IMR-90 (cell line): ENCODE data around the gene GSDMA. TPM values are rescaled to one million over a fixed set of nuclear protein-coding genes. Genes with fewer than 3 reads are reported as not detected.

Source experiments
- ATAC-seq: fragments of 200-7000 bp; cut with Tn5 transposase; 2 replicates; pipeline ENCODE4 v1.9.1; 2020; ENCODE audit warnings: low read depth, mild to moderate bottlenecking, moderate library complexity
- BruUV-seq: library from RNA; stranded (reverse); fragments of 400-500 nt; replicated peaks from 2 replicates; lab custom pipeline; 2021; lab: Mats Ljungman, UMichigan
- CTCF ChIA-PET: fragments of 300-600 bp; formaldehyde crosslinking; extraction: SDS; loops from one replicate; lab custom pipeline; 2021; ENCODE audit warnings: antibody characterized with exemption; lab: Yijun Ruan, JAX
- POLR2A ChIA-PET: fragments of 300-600 bp; sonication (Branson Sonifier 250); formaldehyde crosslinking; loops from one replicate; lab custom pipeline; 2022; ENCODE audit warnings: antibody characterized with exemption; ENCODE audit not compliant: unreplicated experiment; lab: Charles Lee
- DNase-seq: peaks from one replicate; pipeline ENCODE4 v3.0.0; 2013
- H2AFZ ChIP-seq: replicated peaks from 2 replicates; pipeline ENCODE3; 2013; ENCODE audit warnings: low read length, mild to moderate bottlenecking; ENCODE audit not compliant: poor library complexity
- H2AK5ac ChIP-seq: 2 replicates; pipeline ENCODE4 v1.6.1; 2013; ENCODE audit warnings: low read depth, low read length, inconsistent platforms
- H2AK9ac ChIP-seq: replicated peaks from 2 replicates; pipeline ENCODE3; 2013; ENCODE audit warnings: mild to moderate bottlenecking, low read depth, low read length, moderate library complexity; ENCODE audit not compliant: poor library complexity
- H2BK120ac ChIP-seq: 2 replicates; pipeline ENCODE4 v1.6.1; 2013; ENCODE audit warnings: low read depth, low read length, inconsistent platforms
- H2BK15ac ChIP-seq: 3 replicates; pipeline ENCODE4 v1.6.1; 2013; ENCODE audit warnings: low read depth, low read length, inconsistent platforms
- H2BK20ac ChIP-seq: 2 replicates; pipeline ENCODE4 v1.6.1; 2013; ENCODE audit warnings: low read depth, mild to moderate bottlenecking, inconsistent platforms, low read length, moderate library complexity
- H2BK5ac ChIP-seq: 2 replicates; pipeline ENCODE4 v1.6.1; 2013; ENCODE audit warnings: mild to moderate bottlenecking, low read depth, low read length, inconsistent platforms; ENCODE audit not compliant: poor library complexity, severe bottlenecking
- H3K14ac ChIP-seq: replicated peaks from 2 replicates; pipeline ENCODE4 v1.6.1; 2013; ENCODE audit warnings: low read depth, low read length, inconsistent platforms
- H3K18ac ChIP-seq: 2 replicates; pipeline ENCODE4 v1.6.1; 2013; ENCODE audit warnings: low read depth, low read length, control low read depth
- H3K23ac ChIP-seq: 2 replicates; pipeline ENCODE4 v1.6.1; 2013; ENCODE audit warnings: low read depth, low read length, inconsistent platforms
- H3K27ac ChIP-seq: 2 replicates; pipeline ENCODE4 v1.5.1; 2013; ENCODE audit warnings: mild to moderate bottlenecking, control low read depth, low read length; ENCODE audit not compliant: insufficient read depth
- H3K27me3 ChIP-seq: 2 replicates; pipeline ENCODE4 v1.6.1; 2013; ENCODE audit warnings: low read length; ENCODE audit not compliant: control insufficient read depth, insufficient read depth
- H3K36me3 ChIP-seq: 2 replicates; pipeline ENCODE4 v1.6.1; 2013; ENCODE audit warnings: low read length, mixed read lengths; ENCODE audit not compliant: control insufficient read depth, insufficient read depth
- H3K4ac ChIP-seq: 2 replicates; pipeline ENCODE4 v1.6.1; 2013; ENCODE audit warnings: low read depth, low read length, inconsistent platforms
- H3K4me1 ChIP-seq: 2 replicates; pipeline ENCODE4 v1.6.1; 2013; ENCODE audit warnings: low read length, mixed read lengths; ENCODE audit not compliant: control insufficient read depth, insufficient read depth
- H3K4me2 ChIP-seq: 2 replicates; pipeline ENCODE4 v1.6.1; 2013; ENCODE audit warnings: low read depth, mild to moderate bottlenecking, control low read depth, low read length, moderate library complexity
- H3K4me3 ChIP-seq: 2 replicates; pipeline ENCODE4 v1.5.1; 2013; ENCODE audit warnings: low read depth, mild to moderate bottlenecking, control low read depth, low read length, moderate library complexity; ENCODE audit not compliant: insufficient read depth
- H3K56ac ChIP-seq: 2 replicates; pipeline ENCODE4 v1.6.1; 2013; ENCODE audit warnings: low read length, inconsistent platforms; ENCODE audit not compliant: insufficient read depth; ENCODE audit errors: extremely low read depth
- H3K79me1 ChIP-seq, 2 experiments: 2 replicates each; pipeline ENCODE4 v1.6.1; 2013; ENCODE audit warnings: low read length in 2 of 2, inconsistent platforms in 1 of 2, low read depth in 1 of 2
- H3K9ac ChIP-seq: 2 replicates; pipeline ENCODE4 v1.6.1; 2013; ENCODE audit warnings: low read depth, low read length, control low read depth
- H3K9me1 ChIP-seq: 2 replicates; pipeline ENCODE4 v1.6.1; 2013; ENCODE audit warnings: low read length, inconsistent platforms; ENCODE audit not compliant: insufficient read depth
- H3K9me3 ChIP-seq: 2 replicates; pipeline ENCODE4 v1.6.1; 2013; ENCODE audit warnings: low read length; ENCODE audit not compliant: control insufficient read depth, insufficient read depth
- H4K20me1 ChIP-seq: 2 replicates; pipeline ENCODE4 v1.6.1; 2013; ENCODE audit warnings: low read length, inconsistent platforms; ENCODE audit not compliant: insufficient read depth
- H4K5ac ChIP-seq: 2 replicates; pipeline ENCODE4 v1.6.1; 2013; ENCODE audit warnings: mild to moderate bottlenecking, low read depth, low read length, control low read depth
- H4K8ac ChIP-seq, 2 experiments: 2 replicates each; pipeline ENCODE4 v1.6.1; 2013; ENCODE audit warnings: low read depth in 2 of 2, low read length in 2 of 2, control low read depth in 1 of 2, inconsistent platforms in 1 of 2
- H4K91ac ChIP-seq: 2 replicates; pipeline ENCODE4 v1.6.1; 2013; ENCODE audit warnings: low read depth, low read length, inconsistent platforms; ENCODE audit not compliant: insufficient read depth
- BHLHE40 ChIP-seq: fragments of 150-350 bp; IDR thresholded peaks from 2 replicates; pipeline ENCODE4 v1.6.1; 2016; ENCODE audit warnings: mild to moderate bottlenecking, low read depth, low read length
- CHD1 ChIP-seq: IDR thresholded peaks from 2 replicates; pipeline ENCODE4 v1.6.1; 2012; ENCODE audit warnings: low read depth, low read length, improper control_type of control experiment
- RAD21 ChIP-seq: IDR thresholded peaks from 2 replicates; pipeline ENCODE4 v1.6.1; 2012; ENCODE audit warnings: low read length, improper control_type of control experiment
- RFX5 ChIP-seq: IDR thresholded peaks from 2 replicates; pipeline ENCODE4 v1.8.0; 2012; ENCODE audit warnings: low read depth, mild to moderate bottlenecking, low read length, moderate library complexity
- WGBS, 2 experiments: methylation state at CpG; one replicate each; pipeline versions ENCODE4 v1.1.5 to v1.1.7; 2013; ENCODE audit warnings: missing lambda C conversion rate in 2 of 2; ENCODE audit not compliant: insufficient read length in 1 of 2; ENCODE audit errors: extremely low coverage in 2 of 2; 5-methylcytosine and 5-hydroxymethylcytosine counted together
- dilution Hi-C: fragments of 300-500 bp; cut with HindIII; formaldehyde crosslinking; loops from one replicate; pipeline ENCODE4 v1.14.3; 2018; ENCODE audit warnings: low sequenced_read_pairs; ENCODE audit not compliant: unreplicated experiment
- in situ Hi-C: fragments of 300-500 bp; cut with MboI; formaldehyde crosslinking; loops from 3 replicates; pipeline ENCODE4 v1.14.3; 2019; ENCODE audit warnings: low sequenced_read_pairs, inconsistent platforms, mixed read lengths
- intact Hi-C: fragments of 100-400 bp; cut with micrococcal nuclease; formaldehyde crosslinking; loops from 2 replicates; pipeline ENCODE4 v1.10.0; 2022
- polyA plus RNA-seq, 3 experiments: library from polyadenylated mRNA; depleted of rRNA; stranded (reverse); fragments of >200 nt; gene quantifications; 2 replicates each; pipeline ENCODE4 v1.2.3, GENCODE V29; 2012; ENCODE audit warnings: low replicate concordance in 1 of 3
- total RNA-seq: library from RNA; depleted of rRNA; stranded (reverse); fragments of >200 nt; gene quantifications from 2 replicates; pipeline ENCODE4 v1.2.3, GENCODE V29; 2012
- TF ChIP-seq, protein P1 (sequence below): conservative IDR thresholded peaks from 2 replicates; pipeline ENCODE4 v1.5.1; 2012; ENCODE audit warnings: mild to moderate bottlenecking, low read depth, low read length, improper control_type of control experiment
- TF ChIP-seq, protein P2 (sequence below): fragments of 150-350 bp; IDR thresholded peaks from 2 replicates; pipeline ENCODE4 v1.6.1; 2016; ENCODE audit warnings: low read depth, mild to moderate bottlenecking, low read length, moderate library complexity, borderline replicate concordance

GSDMA gene
- total and polyA plus RNA-seq, 2 of the 4 experiments (the other 2 are of a cell fraction), result not detected

GRCh38 chr17:40024901-40025300 lies 62.1 kb downstream of the GSDMA start:
- Histone ChIP-seq H3K4me2 (no peak overlapping the region), H3K56ac (no peak overlapping the region), H4K5ac (no peak overlapping the region), H2AK5ac (no peak overlapping the region), H3K9me1 (peaks cover 2% of the 10 kb centered on the region; the same call in 1 of the 2 replicates), H3K27ac (no peak overlapping the region), H2AK9ac (no peak overlapping the region), H3K14ac (no peak overlapping the region), H4K91ac (no peak overlapping the region), H2AFZ (no peak overlapping the region), H3K4ac (no peak overlapping the region), H3K4me1 (peaks cover 19% of the 10 kb centered on the region), H3K27me3 (no peaks in the 10 kb centered on the region), H4K20me1 (no peaks in the 10 kb centered on the region), H3K9ac (no peak overlapping the region), H3K18ac (no peak overlapping the region), H4K8ac (no peak overlapping the region), H3K79me1 (no peaks in the 10 kb centered on the region), H3K23ac (no peak overlapping the region), H2BK15ac (no peak overlapping the region), H3K9me3 (no peaks in the 10 kb centered on the region), H2BK20ac (no peak overlapping the region), H2BK120ac (no peak overlapping the region), H3K36me3 (peaks cover 46% of the 10 kb centered on the region), H3K4me3 (no peak overlapping the region), H2BK5ac (no peak overlapping the region)
- no TSS peak for BruUV-seq
- 90% methylated on average over 5 of the region's 8 CpGs; no CpG with 5 or more reads in 1 of the 2 experiments for WGBS, 2 experiments
- in situ Hi-C loops (loop anchor here (10.0 kb wide), 1 partner anchor 260 kb away; the partner anchor contains the start of gene CDC6), dilution Hi-C loops (no loop called here), intact Hi-C loops (no loop called here)
- CTCF ChIA-PET, result interaction anchor here (0.5 kb wide), 1 partner anchor 122 kb away, joined by 4 read pairs; no protein-coding TSS in a partner anchor
- DNase-seq (no peak), ATAC-seq (no peak)
- no peak for TF ChIP-seq RFX5
- no peak for TF ChIP-seq CHD1
- no peak for TF ChIP-seq RAD21
- TF ChIP-seq, protein P1, sequence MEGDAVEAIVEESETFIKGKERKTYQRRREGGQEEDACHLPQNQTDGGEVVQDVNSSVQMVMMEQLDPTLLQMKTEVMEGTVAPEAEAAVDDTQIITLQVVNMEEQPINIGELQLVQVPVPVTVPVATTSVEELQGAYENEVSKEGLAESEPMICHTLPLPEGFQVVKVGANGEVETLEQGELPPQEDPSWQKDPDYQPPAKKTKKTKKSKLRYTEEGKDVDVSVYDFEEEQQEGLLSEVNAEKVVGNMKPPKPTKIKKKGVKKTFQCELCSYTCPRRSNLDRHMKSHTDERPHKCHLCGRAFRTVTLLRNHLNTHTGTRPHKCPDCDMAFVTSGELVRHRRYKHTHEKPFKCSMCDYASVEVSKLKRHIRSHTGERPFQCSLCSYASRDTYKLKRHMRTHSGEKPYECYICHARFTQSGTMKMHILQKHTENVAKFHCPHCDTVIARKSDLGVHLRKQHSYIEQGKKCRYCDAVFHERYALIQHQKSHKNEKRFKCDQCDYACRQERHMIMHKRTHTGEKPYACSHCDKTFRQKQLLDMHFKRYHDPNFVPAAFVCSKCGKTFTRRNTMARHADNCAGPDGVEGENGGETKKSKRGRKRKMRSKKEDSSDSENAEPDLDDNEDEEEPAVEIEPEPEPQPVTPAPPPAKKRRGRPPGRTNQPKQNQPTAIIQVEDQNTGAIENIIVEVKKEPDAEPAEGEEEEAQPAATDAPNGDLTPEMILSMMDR, result no peak
- TF ChIP-seq, protein P2, sequence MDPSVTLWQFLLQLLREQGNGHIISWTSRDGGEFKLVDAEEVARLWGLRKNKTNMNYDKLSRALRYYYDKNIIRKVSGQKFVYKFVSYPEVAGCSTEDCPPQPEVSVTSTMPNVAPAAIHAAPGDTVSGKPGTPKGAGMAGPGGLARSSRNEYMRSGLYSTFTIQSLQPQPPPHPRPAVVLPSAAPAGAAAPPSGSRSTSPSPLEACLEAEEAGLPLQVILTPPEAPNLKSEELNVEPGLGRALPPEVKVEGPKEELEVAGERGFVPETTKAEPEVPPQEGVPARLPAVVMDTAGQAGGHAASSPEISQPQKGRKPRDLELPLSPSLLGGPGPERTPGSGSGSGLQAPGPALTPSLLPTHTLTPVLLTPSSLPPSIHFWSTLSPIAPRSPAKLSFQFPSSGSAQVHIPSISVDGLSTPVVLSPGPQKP, result no peak
- TF ChIP-seq BHLHE40, result no peak
- POLR2A ChIA-PET, result no interaction called here
